Left ventricle myocardium inferior (tissue), 1 donor: Measurements from ENCODE around the gene RTRAF. TPM values are rescaled to one million over a fixed set of nuclear protein-coding genes. Genes with fewer than 3 reads are reported as not detected.
A peak's percentile ranks its signal among the peaks of the same experiment; 100 is the strongest.

Experiments used
- DNase-seq: peaks from one replicate; pipeline ENCODE4 v3.0.0-alpha.2; 2020
- H3K27ac ChIP-seq: fragments of 200-600 bp; replicated peaks from 2 replicates; pipeline ENCODE4 v1.8.0; 2021
- H3K27me3 ChIP-seq: fragments of 200-600 bp; 2 replicates; pipeline ENCODE4 v1.8.0; 2021; ENCODE audit warnings: low read depth
- H3K36me3 ChIP-seq: fragments of 200-600 bp; 2 replicates; pipeline ENCODE4 v1.8.0; 2021
- H3K4me1 ChIP-seq: fragments of 200-600 bp; 2 replicates; pipeline ENCODE4 v1.8.0; 2021
- H3K4me3 ChIP-seq: fragments of 200-600 bp; 2 replicates; pipeline ENCODE4 v1.8.0; 2021; ENCODE audit warnings: mild to moderate bottlenecking, moderate library complexity
- H3K9me3 ChIP-seq: fragments of 200-600 bp; replicated peaks from 2 replicates; pipeline ENCODE4 v1.8.0; 2021
- CTCF ChIP-seq: fragments of 200-600 bp; IDR thresholded peaks from 2 replicates; pipeline ENCODE4 v1.8.0; 2021; ENCODE audit warnings: antibody characterized with exemption, mild to moderate bottlenecking, borderline replicate concordance
- intact Hi-C: fragments of 100-400 bp; cut with micrococcal nuclease; formaldehyde crosslinking; loops from one replicate; pipeline ENCODE4 v1.11.0; 2022
- total RNA-seq: library from RNA; stranded (reverse); fragmentation: NEBNext Ultra II Directional; extraction: Animal tissue kit (Norgen Biotek cat#: 25700); gene quantifications from one replicate; pipeline ENCODE4 v1.2.1, GENCODE V29; 2021
- donor health status: DM: no; HTN: yes; CAD: no; lungs with severe emphysema.

Gene RTRAF
- total RNA-seq, 1 donor from 2014 or later, result 237 TPM

DNA sequence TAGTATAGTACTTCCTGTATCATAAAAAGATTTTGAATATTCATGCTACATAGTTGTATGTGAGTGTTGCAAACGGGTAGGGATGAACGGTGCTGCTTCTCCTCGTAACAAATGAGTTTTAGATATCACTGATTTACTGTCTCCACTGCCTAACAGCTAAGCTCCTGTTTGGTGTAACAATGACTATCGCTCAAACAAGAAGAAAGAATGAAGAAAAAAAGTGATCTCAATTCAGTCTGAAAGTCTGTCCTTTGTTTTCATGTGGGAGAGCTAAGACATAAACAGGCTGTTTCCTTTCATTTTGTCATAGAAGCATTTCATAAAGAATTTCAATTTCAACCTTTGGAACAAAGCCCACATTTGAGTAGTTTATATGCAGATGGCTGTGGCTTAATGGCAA, 26.1 kb upstream of the RTRAF start:
- DNase-seq, result no peak
- Histone ChIP-seq H3K27me3 (no peaks in the 10 kb centered on the region), H3K36me3 (peaks cover 5% of the 10 kb centered on the region), H3K9me3 (peaks cover 21% of the 10 kb centered on the region), H3K4me3 (peak overlapping the region; percentile 34), H3K4me1 (peaks cover 19% of the 10 kb centered on the region), H3K27ac (peak overlapping the region; percentile 14)
- no peak for TF ChIP-seq CTCF
- intact Hi-C loops, result no loop called here

GRCh38 chr14:51967521-51967920, 21.8 kb upstream of the RTRAF start:
- Histone ChIP-seq H3K4me3 (no peak overlapping the region), H3K27ac (no peak overlapping the region), H3K27me3 (no peaks in the 10 kb centered on the region), H3K9me3 (no peaks in the 10 kb centered on the region), H3K4me1 (peaks cover 14% of the 10 kb centered on the region), H3K36me3 (no peaks in the 10 kb centered on the region)
- no peak for DNase-seq
- TF ChIP-seq CTCF, result no peak
- intact Hi-C loops, result no loop called here

DNA sequence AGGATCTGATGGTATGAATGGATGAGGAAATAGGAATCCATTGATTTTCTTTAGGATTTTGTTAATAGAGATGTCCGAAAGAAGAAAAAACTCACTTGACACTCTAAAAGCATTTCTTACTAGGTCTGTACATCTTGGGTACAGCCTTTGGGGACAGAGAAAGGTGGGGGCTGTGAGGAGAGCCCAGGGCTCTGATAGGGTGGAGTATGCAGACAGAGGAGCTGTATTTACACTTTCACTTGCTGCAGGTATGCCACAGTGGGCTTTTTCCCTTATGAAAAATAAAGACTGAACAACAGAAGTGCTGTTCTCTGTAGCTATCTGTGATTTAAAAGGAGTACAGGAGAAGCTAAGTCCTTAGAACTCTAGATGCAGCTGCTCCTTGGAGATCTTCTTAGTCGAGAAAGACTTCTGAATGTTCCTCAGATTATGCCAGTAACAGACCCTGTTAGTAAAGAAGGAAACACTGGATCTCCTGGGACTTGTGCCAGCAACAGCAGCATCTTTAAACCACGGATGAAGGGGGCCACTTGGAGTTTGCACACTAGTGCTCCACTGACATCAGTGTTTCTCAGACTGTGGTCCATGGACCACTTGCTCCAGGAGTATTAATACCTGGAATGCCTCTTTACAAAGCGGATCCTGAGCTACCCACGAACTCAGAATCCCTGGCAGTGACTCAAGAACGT, 19.4 kb upstream of the RTRAF start:
- Histone ChIP-seq H3K36me3 (no peaks in the 10 kb centered on the region), H3K27me3 (no peaks in the 10 kb centered on the region), H3K4me3 (no peak overlapping the region), H3K9me3 (no peaks in the 10 kb centered on the region), H3K4me1 (no peaks in the 10 kb centered on the region), H3K27ac (no peak overlapping the region)
- no peak for DNase-seq
- intact Hi-C loops, result loop anchor here (10.0 kb wide), 1 partner anchor 185 kb away; no protein-coding TSS in a partner anchor
- TF ChIP-seq CTCF, result no peak

DNA sequence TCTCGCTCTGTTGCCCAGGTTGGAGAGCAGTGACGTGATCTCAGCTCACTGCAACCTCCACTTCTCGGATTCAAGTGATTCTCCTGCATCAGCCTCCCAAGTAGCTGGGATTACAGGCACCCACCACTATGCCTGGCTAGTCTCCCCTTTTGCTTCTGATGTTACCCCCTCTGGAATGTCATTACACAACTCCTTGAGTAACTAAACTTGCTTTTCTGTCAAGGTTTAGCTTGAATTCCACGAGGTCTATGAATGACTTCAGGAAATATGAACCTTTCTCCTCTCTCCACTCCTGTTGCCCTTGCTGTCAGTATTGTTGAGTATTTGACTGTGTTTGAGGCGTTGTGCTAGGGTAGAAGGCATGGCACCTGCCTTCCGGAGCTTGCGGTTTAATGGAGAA, 16.8 kb upstream of the RTRAF start:
- no peaks in the 10 kb centered on the region for H3K36me3 ChIP-seq
- DNase-seq, result no peak
- H3K4me3 ChIP-seq, result no peak overlapping the region
- TF ChIP-seq CTCF, result no peak
- no peak overlapping the region for H3K27ac ChIP-seq
- no peaks in the 10 kb centered on the region for H3K9me3 ChIP-seq
- no peaks in the 10 kb centered on the region for H3K4me1 ChIP-seq
- intact Hi-C loops, result loop anchor here (10.0 kb wide), 1 partner anchor 188 kb away; no protein-coding TSS in a partner anchor
- H3K27me3 ChIP-seq, result no peaks in the 10 kb centered on the region

DNA sequence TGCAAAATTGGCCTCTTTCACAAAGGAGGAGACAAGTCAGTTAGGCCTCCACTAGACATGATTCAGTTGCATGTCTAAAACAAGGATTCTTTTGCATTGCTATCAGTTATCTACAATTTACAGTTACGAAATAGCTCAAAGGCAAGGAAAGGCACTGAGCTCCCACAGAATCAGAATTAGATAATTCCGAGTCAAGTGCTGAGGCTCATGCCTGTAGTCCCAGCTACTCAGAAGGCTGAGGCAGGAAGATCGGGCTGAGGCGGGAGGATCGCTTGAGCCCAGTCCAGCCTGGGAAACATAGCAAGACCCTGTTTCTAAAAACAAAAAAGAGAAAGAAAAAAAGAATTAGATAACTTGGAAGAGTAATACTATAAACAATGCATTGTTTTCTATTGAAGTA, 12.3 kb upstream of the RTRAF start:
- H3K27me3 ChIP-seq, result no peaks in the 10 kb centered on the region
- H3K4me3 ChIP-seq, result no peak overlapping the region
- H3K36me3 ChIP-seq, result no peaks in the 10 kb centered on the region
- intact Hi-C loops, result loop anchor here (10.0 kb wide), 1 partner anchor 192 kb away; no protein-coding TSS in a partner anchor
- peak overlapping the region; percentile 66 for H3K27ac ChIP-seq
- no peak for TF ChIP-seq CTCF
- no peaks in the 10 kb centered on the region for H3K9me3 ChIP-seq
- DNase-seq, result no peak
- H3K4me1 ChIP-seq, result peaks cover 7% of the 10 kb centered on the region
